Hepatic stellate cell (primary cell): Measurements from ENCODE around the gene CCNDBP1.
"Not testable (repeated sequence)": the region's sequence is repeated elsewhere in the genome, so short reads cannot be mapped to it uniquely, and the experiment has no call there.

Experiments used
- DNase-seq: peaks from one replicate; pipeline ENCODE4 v3.0.0; 2011; ENCODE audit warnings: low spot score

The CCNDBP1 gene

GRCh38 chr15:43185157-43186002, at the start of gene CCNDBP1:
CCNDBP1 (plus strand) TSS chr15:43185403; CDS start chr15:43185499, 96 bp downstream.
- DNase-seq: peak; percentile 91

GRCh38 chr15:43143203-43143941, 41.8 kb upstream of the CCNDBP1 start:
- DNase-seq: no peak

- DNase-seq: no peak
Observed at GRCh38 chr15:43144512-43144911, 40.7 kb upstream of the CCNDBP1 start.

- no peak for DNase-seq
Observed at GRCh38 chr15:43146184-43146583, 39.0 kb upstream of the CCNDBP1 start.

GRCh38 chr15:43150191-43150929, 34.8 kb upstream of the CCNDBP1 start:
- DNase-seq: peak; percentile 79

GRCh38 chr15:43151688-43152087, 33.5 kb upstream of the CCNDBP1 start:
- no peak for DNase-seq

- DNase-seq: no peak
Observed at GRCh38 chr15:43153269-43153668, 31.9 kb upstream of the CCNDBP1 start.

GRCh38 chr15:43165801-43166325, 19.3 kb upstream of the CCNDBP1 start:
- no peak for DNase-seq

GRCh38 chr15:43167261-43167660, 17.9 kb upstream of the CCNDBP1 start:
- DNase-seq: not testable (repeated sequence)

GRCh38 chr15:43168192-43169107, 16.8 kb upstream of the CCNDBP1 start:
- no peak for DNase-seq

- DNase-seq: peak; percentile 31
Observed at GRCh38 chr15:43169888-43170287, 15.3 kb upstream of the CCNDBP1 start.

GRCh38 chr15:43175656-43176309, 9.4 kb upstream of the CCNDBP1 start:
- DNase-seq: not testable (repeated sequence)

GRCh38 chr15:43177147-43177546, 8.1 kb upstream of the CCNDBP1 start:
- not testable (repeated sequence) for DNase-seq

- no peak for DNase-seq
Observed at GRCh38 chr15:43183270-43183669, 1.9 kb upstream of the CCNDBP1 start.

GRCh38 chr15:43184407-43185124, 637 bp upstream of the CCNDBP1 start:
- no peak for DNase-seq

- DNase-seq: no peak
Observed at GRCh38 chr15:43186003-43186353, 775 bp downstream of the CCNDBP1 start.

GRCh38 chr15:43187544-43188155, 2.4 kb downstream of the CCNDBP1 start:
- peak; percentile 51 for DNase-seq

GRCh38 chr15:43189296-43189695, 4.1 kb downstream of the CCNDBP1 start:
- no peak for DNase-seq

GRCh38 chr15:43190178-43190577, 5.0 kb downstream of the CCNDBP1 start:
- no peak for DNase-seq

- DNase-seq: no peak
Observed at GRCh38 chr15:43193710-43194109, 8.5 kb downstream of the CCNDBP1 start.
